Measurements from ENCODE around the gene GYS1.
A peak's percentile ranks its signal among the peaks of the same experiment; 100 is the strongest.
"Not testable (repeated sequence)": the region's sequence is repeated elsewhere in the genome, so short reads cannot be mapped to it uniquely, and the experiment has no call there.

GYS1 gene

DNA sequence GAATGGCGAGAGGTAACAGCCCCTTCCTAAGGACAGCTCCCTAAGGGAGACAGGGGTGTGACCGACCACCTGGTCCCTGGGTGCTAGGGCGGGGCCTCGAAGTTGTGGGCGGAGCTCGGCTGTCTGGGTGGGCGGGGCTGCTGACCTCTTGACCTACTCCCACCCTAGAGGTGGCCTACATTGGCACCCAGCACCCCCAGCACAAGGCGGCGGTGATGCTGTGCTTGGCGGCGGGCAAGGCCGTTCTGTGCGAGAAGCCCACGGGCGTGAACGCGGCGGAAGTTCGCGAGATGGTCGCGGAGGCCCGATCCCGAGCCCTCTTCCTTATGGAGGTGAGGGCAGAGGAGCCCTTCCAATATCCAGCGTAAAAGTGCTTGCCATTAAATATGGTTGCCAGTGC, 57.2 kb downstream of the GYS1 start:
- DNase-seq = no peak

GRCh38 chr19:48934837-48935236, 58.3 kb downstream of the GYS1 start:
- peak in 1 of 4 experiments; percentile 36 for DNase-seq

GRCh38 chr19:48933382-48933932, 59.7 kb downstream of the GYS1 start, which contains the start of gene DHDH:
TSS of gene DHDH (plus strand) at chr19:48933699. CDS start at chr19:48933722, 23 bp downstream.
- DNase-seq = peak; percentile 69 to 87 (median 83)

DNA sequence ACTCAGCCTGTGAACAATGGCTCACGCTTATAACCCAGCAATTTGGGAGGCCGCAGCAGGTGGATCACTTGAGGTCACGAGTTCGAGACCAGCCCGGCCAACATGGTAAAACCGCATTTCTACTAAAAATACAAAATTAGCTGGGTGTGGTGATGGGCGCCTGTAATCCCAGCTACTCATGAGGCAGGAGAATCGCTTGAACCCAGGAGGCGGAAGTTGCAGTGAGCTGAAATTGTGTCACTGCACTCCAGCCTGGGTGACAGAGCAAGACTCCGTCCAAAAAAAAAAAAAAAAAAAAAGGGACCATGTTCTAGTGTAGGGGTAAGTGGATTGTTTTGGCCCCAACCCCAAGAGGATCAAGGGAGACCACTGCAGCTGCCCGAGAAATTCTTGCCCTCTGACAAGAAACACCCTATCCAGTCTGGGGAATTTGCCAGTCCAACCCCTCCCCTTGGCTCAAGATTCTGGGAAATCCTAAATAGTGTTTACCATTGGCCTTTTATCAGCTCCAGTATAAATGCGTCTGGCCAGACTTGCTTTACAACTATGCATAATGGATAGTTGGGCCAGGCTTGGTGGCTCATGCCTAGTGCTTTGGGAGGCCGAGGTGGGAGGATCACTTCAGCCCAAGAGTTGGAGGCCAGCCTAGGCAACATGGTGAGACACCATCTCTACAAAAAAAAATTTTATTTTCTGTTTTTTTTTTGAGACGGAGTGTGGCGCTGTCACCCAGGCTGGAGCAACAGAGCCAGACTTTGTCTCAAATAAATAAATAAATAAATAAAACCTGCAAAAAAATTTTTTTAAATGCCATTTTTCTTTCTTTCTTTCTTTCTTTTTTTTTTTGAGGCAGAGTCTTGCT, 64.7 kb downstream of the GYS1 start:
- DNase-seq = no peak

DNA sequence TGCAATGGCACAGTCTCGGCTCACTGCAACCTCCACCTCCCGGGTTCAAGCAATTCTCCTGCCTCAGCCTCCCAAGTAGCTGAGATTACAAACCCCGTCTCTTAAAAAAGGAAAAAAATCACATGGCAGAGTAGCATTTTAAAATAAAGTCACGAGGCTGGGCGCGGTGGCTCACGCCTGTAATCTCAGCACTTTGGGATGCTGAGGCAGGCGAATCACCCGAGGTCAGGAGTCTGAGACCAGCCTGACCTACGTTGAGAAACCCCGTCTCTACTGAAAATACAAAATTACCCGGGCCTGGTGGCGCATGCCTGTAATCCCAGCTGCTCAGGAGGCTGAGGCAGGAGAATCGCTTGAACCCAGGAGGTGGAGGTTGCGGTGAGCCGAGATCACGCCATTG, 65.4 kb downstream of the GYS1 start:
- peak; percentile 47 to 78 (median 74) for DNase-seq

DNA sequence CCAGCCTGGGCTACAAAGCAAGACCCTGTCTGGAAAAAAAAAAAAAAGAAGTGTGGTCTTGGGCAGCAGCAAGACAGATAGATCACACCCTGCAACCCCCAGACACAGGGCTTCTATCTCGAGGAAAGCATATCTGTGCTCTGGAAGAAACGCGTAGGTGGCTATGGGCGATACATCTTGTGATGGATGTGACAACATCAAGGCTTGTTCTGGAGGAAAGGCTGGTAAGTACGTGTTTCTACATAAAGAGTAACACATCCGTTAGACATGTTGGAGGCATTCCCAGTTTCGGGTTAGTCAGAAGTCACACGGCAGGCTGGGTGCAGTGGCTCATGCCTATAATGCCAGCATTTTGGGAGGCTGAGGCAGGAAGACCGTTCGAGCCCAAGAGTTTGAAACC, 66.2 kb downstream of the GYS1 start:
- peak; percentile 89 to 98 (median 94) for DNase-seq

GRCh38 chr19:48925890-48926289, 67.2 kb downstream of the GYS1 start:
- DNase-seq = not testable (repeated sequence)

DNA sequence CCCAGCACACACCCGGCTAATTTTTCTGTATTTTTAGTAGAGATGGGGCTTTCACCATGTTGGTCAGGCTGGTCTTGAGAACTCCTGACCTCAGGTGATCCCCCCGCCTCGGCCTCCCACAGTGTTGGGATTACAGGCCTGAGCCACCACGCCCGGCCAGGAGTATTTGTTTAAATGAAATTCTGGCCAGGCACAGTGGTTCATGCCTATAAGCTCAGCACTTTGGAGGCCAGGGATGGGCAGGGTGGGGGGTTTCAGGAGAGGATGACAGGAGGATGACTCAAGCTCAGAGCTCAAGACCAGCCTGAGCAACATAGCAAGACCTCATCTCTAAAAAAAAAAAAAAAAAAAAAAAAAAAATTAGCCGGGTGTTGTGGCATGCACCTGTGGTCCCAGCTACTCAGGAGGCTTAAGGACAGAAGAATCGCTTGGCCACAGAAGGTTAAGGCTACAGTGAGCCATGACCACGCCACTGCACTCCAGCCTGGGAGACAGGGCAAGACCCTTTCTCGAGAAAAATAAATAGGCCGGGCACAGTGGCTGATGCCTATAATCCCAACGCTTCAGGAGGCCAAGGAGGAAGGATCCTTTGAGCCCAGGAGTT, 67.8 kb downstream of the GYS1 start:
- peak in 1 of 4 experiments; percentile 49 for DNase-seq

GRCh38 chr19:48922548-48923490, 70.3 kb downstream of the GYS1 start:
- no peak for DNase-seq

- DNase-seq = no peak
Observed at GRCh38 chr19:48921721-48922500, 71.2 kb downstream of the GYS1 start.

DNA sequence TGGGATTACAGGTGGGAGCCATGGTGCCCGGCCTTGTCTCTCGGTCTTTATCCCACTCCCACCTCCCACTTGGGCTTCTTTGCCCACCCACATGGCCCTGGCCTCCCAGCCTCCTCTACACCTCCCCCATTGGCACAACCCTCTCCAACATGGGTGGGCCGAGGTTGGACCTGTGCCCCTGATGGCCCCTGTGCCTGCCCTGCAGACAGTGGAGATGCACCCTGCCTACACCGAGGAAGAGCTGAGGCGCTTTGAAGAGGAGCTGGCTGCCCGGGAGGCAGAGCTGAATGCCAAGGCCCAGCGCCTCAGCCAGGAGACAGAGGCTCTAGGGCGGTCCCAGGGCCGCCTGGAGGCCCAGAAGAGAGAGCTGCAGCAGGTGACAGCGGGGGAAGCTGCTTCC, 72.2 kb downstream of the GYS1 start:
- DNase-seq = no peak

GRCh38 chr19:48919271-48919670, 73.8 kb downstream of the GYS1 start:
- not testable (repeated sequence) for DNase-seq

- peak in 1 of 4 experiments; percentile 32 for DNase-seq
Observed at GRCh38 chr19:48918801-48919247, 74.3 kb downstream of the GYS1 start.
